HCT116 (cell line): ENCODE results near the gene EIF1AD. TPM values are rescaled to one million over a fixed set of nuclear protein-coding genes. Genes with fewer than 3 reads are reported as not detected.
A peak's percentile ranks its signal among the peaks of the same experiment; 100 is the strongest.

Experiments used
- ATAC-seq: fragments of 200-7000 bp; cut with Tn5 transposase; 2 replicates; pipeline ENCODE4 v1.9.1; 2020; ENCODE audit warnings: mild to moderate bottlenecking, moderate library complexity
- BruUV-seq: library from RNA; stranded (reverse); fragments of 400-500 nt; replicated peaks from 2 replicates; lab custom pipeline; 2021; lab: Mats Ljungman, UMichigan
- CTCF ChIA-PET: fragments of 300-600 bp; sonication (Branson Sonifier 250); formaldehyde crosslinking; loops from one replicate; lab custom pipeline; 2021; ENCODE audit warnings: antibody characterized with exemption; lab: Charles Lee
- POLR2A ChIA-PET: fragments of 300-600, 350-600 bp; sonication (Branson Sonifier 250); formaldehyde crosslinking; loops from one replicate; lab custom pipeline; 2021; ENCODE audit warnings: antibody characterized with exemption; lab: Charles Lee
- RAD21 ChIA-PET, 2 experiments: fragments of 300-600 bp; sonication (Branson Sonifier 250); formaldehyde crosslinking; loops; one replicate each; lab custom pipeline; 2023; ENCODE audit warnings: low total read pairs in 2 of 2; ENCODE audit not compliant: uncharacterized antibody in 2 of 2, unreplicated experiment in 2 of 2, low non-redundant PET in 1 of 2; lab: Charles Lee
- DNase-seq: peaks from one replicate; pipeline ENCODE4 v3.0.0-alpha.2; 2010; ENCODE audit warnings: low read depth, low spot score
- H2AFZ ChIP-seq: fragments of 200-600 bp; shearing (Covaris generic), sonication (generic); 2 replicates; pipeline ENCODE4 v1.6.1; 2017; ENCODE audit warnings: low read depth, mixed run types, mixed read lengths, antibody characterized with exemption, low read length; ENCODE audit not compliant: poor library complexity, severe bottlenecking
- H3K27ac ChIP-seq: 2 replicates; pipeline ENCODE4 v1.5.1; 2012; ENCODE audit warnings: low read depth, low read length
- H3K27me3 ChIP-seq: fragments of 200-600 bp; sonication (generic); 2 replicates; pipeline ENCODE4 v1.6.1; 2016; ENCODE audit warnings: mixed run types, low read length, mixed read lengths; ENCODE audit not compliant: insufficient read depth
- H3K36me3 ChIP-seq, 2 experiments: fragments of 200-500 bp in 1 of 2; fragments of 200-600 bp in 1 of 2; sonication (Bioruptor generic) in 1 of 2; sonication (generic) in 1 of 2; 2 replicates each; pipeline versions ENCODE4 v1.5.1 to v1.6.1; 2014 to 2016; ENCODE audit warnings: low read length in 2 of 2, inconsistent platforms in 1 of 2, mixed read lengths in 1 of 2, mixed run types in 1 of 2; ENCODE audit not compliant: insufficient read depth in 2 of 2, control insufficient read depth in 1 of 2
- H3K4me1 ChIP-seq, 2 experiments: fragments of 200-600 bp in 1 of 2; sonication (generic) in 1 of 2; 2 replicates each; pipeline versions ENCODE4 v1.5.1 to v1.6.1; 2012 to 2017; ENCODE audit warnings: low read length in 2 of 2, inconsistent platforms in 1 of 2, mild to moderate bottlenecking in 1 of 2, mixed read lengths in 1 of 2, mixed run types in 1 of 2, moderate library complexity in 1 of 2; ENCODE audit not compliant: insufficient read depth in 2 of 2, control insufficient read depth in 1 of 2
- H3K4me2 ChIP-seq: fragments of 200-600 bp; sonication (generic); 2 replicates; pipeline ENCODE4 v1.6.1; 2017; ENCODE audit warnings: mixed run types, low read length, mixed read lengths
- H3K4me3 ChIP-seq, 2 experiments: fragments of 200-600 bp in 1 of 2; sonication (generic) in 1 of 2; replicated peaks in 1 of 2; 2 replicates each; pipeline ENCODE4 v1.5.1; 2011 to 2016; ENCODE audit warnings: low read length in 2 of 2, control low read depth in 1 of 2, low read depth in 1 of 2, mild to moderate bottlenecking in 1 of 2, mixed read lengths in 1 of 2, mixed run types in 1 of 2
- H3K79me2 ChIP-seq: fragments of 200-600 bp; sonication (generic); 2 replicates; pipeline ENCODE4 v1.6.1; 2017; ENCODE audit warnings: mild to moderate bottlenecking, mixed run types, low read length, moderate library complexity, mixed read lengths; ENCODE audit not compliant: insufficient read depth
- H3K9ac ChIP-seq: fragments of 200-600 bp; sonication (generic); 2 replicates; pipeline ENCODE4 v1.6.1; 2016; ENCODE audit warnings: low read length, mixed read lengths
- H3K9me2 ChIP-seq: fragments of 200-600 bp; sonication (generic), shearing (Covaris generic); 2 replicates; pipeline ENCODE4 v1.6.1; 2017; ENCODE audit warnings: mixed run types, mild to moderate bottlenecking, moderate library complexity; ENCODE audit not compliant: insufficient read depth
- H3K9me3 ChIP-seq, 2 experiments: fragments of 200-500 bp in 1 of 2; fragments of 200-600 bp in 1 of 2; sonication (Bioruptor generic) in 1 of 2; sonication (generic) in 1 of 2; 2 replicates each; pipeline ENCODE4 v1.6.1; 2014 to 2017; ENCODE audit warnings: low read length in 2 of 2, mixed read lengths in 2 of 2, inconsistent platforms in 1 of 2, low read depth in 1 of 2, mild to moderate bottlenecking in 1 of 2, mixed run types in 1 of 2, moderate library complexity in 1 of 2; ENCODE audit not compliant: control insufficient read depth in 1 of 2, insufficient read depth in 1 of 2
- H4K20me1 ChIP-seq: fragments of 200-600 bp; sonication (generic), shearing (Covaris generic); 2 replicates; pipeline ENCODE4 v1.6.1; 2017; ENCODE audit warnings: mixed run types, mild to moderate bottlenecking, moderate library complexity; ENCODE audit not compliant: insufficient read depth
- YY1 ChIP-seq: IDR thresholded peaks from 2 replicates; pipeline ENCODE4 v1.6.1; 2011; ENCODE audit warnings: low read length, low read depth, moderate library complexity, mild to moderate bottlenecking; ENCODE audit not compliant: insufficient replicate concordance; ENCODE audit errors: extremely low read depth
- intact Hi-C: fragments of 100-400 bp; cut with micrococcal nuclease; formaldehyde crosslinking; loops from 2 replicates; pipeline ENCODE4 v1.10.0; 2022
- total RNA-seq: library from RNA; stranded (reverse); gene quantifications from one replicate; pipeline ENCODE4 v1.2.1, GENCODE V29; 2021; ENCODE audit not compliant: unreplicated experiment
- TF ChIP-seq, protein P1 (sequence below), 3 experiments: fragments of 200-600 bp in 1 of 3; sonication (generic) in 1 of 3; IDR thresholded peaks in 2 of 3; conservative IDR thresholded peaks in 1 of 3; 2 replicates each; pipeline ENCODE4 v1.5.1; 2012 to 2017; ENCODE audit warnings: low read depth in 2 of 3, low read length in 2 of 3, antibody characterized with exemption in 1 of 3, borderline replicate concordance in 1 of 3, control low read depth in 1 of 3, mild to moderate bottlenecking in 1 of 3, mixed read lengths in 1 of 3, mixed run types in 1 of 3, moderate library complexity in 1 of 3; ENCODE audit not compliant: insufficient read depth in 1 of 3
- TF ChIP-seq, protein P2 (sequence below): IDR thresholded peaks from 2 replicates; pipeline ENCODE4 v1.6.1; 2012; ENCODE audit warnings: low read depth

The EIF1AD gene
- total RNA-seq, 1 experiment from 2014 or later, result 45.5 TPM

DNA sequence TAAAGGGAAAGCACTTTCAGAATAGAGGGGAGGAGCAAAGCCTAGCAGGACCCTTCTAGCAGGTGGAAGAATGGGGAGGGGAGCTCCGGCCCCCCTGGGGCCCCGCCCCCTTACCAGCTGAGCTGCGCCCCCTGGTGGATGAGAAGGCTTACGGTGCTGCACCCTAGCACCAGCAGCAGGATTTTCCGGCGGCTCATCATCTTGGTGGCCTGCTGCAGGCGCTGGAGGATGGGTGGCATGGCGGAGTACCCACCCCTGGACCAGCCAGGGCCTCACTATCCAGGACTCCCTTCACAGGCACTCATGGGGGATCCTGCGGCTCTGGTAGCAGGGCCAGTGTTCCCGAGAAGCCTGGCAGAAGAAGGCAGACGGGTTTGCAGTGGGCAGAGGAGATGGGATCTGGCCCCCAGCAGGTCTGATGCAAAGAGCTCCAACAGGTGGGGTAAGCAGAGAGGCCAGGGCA, 43.3 kb upstream of the EIF1AD start:
- POLR2A ChIA-PET, result interaction anchor here (1.0 kb wide), 1 partner anchor 24 kb away, joined by 4 read pairs; no protein-coding TSS in a partner anchor
- no peak overlapping the region for H3K9ac ChIP-seq
- RAD21 ChIA-PET, result no interaction called here
- peaks cover 6 to 9% of the 10 kb centered on the region in 2 experiments; a peak in 3 of 4 replicates for H3K4me1 ChIP-seq
- H3K27ac ChIP-seq, result no peak overlapping the region
- H2AFZ ChIP-seq, result no peak overlapping the region
- no peaks in the 10 kb centered on the region for H3K9me2 ChIP-seq
- ATAC-seq (peak; percentile 95), DNase-seq (peak; percentile 63)
- no peaks in the 10 kb centered on the region for H3K36me3 ChIP-seq
- intact Hi-C loops, result no loop called here
- no peaks in the 10 kb centered on the region for H3K79me2 ChIP-seq
- CTCF ChIA-PET, result interaction anchor here (0.6 to 2.2 kb wide), 19 partner anchors 10 to 505 kb away, joined by 3 to 14 read pairs (median 4); partner anchors contain the start of genes BANF1, CATSPER1, CST6 and FIBP
- no TSS peak for BruUV-seq
- TF ChIP-seq, protein P1, sequence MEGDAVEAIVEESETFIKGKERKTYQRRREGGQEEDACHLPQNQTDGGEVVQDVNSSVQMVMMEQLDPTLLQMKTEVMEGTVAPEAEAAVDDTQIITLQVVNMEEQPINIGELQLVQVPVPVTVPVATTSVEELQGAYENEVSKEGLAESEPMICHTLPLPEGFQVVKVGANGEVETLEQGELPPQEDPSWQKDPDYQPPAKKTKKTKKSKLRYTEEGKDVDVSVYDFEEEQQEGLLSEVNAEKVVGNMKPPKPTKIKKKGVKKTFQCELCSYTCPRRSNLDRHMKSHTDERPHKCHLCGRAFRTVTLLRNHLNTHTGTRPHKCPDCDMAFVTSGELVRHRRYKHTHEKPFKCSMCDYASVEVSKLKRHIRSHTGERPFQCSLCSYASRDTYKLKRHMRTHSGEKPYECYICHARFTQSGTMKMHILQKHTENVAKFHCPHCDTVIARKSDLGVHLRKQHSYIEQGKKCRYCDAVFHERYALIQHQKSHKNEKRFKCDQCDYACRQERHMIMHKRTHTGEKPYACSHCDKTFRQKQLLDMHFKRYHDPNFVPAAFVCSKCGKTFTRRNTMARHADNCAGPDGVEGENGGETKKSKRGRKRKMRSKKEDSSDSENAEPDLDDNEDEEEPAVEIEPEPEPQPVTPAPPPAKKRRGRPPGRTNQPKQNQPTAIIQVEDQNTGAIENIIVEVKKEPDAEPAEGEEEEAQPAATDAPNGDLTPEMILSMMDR (IDR thresholded peaks at IDR 0.05 in 2 of 3, conservative IDR thresholded peaks at IDR 0.05 in 1 of 3; ENCODE audit: borderline replicate concordance in 1 of 3, insufficient read depth in 1 of 3, low read depth in 2 of 3, low read length in 2 of 3), result peak; percentile 86 to 97 (median 88)
- TF ChIP-seq YY1, result peak; percentile 67
- TF ChIP-seq, protein P2, sequence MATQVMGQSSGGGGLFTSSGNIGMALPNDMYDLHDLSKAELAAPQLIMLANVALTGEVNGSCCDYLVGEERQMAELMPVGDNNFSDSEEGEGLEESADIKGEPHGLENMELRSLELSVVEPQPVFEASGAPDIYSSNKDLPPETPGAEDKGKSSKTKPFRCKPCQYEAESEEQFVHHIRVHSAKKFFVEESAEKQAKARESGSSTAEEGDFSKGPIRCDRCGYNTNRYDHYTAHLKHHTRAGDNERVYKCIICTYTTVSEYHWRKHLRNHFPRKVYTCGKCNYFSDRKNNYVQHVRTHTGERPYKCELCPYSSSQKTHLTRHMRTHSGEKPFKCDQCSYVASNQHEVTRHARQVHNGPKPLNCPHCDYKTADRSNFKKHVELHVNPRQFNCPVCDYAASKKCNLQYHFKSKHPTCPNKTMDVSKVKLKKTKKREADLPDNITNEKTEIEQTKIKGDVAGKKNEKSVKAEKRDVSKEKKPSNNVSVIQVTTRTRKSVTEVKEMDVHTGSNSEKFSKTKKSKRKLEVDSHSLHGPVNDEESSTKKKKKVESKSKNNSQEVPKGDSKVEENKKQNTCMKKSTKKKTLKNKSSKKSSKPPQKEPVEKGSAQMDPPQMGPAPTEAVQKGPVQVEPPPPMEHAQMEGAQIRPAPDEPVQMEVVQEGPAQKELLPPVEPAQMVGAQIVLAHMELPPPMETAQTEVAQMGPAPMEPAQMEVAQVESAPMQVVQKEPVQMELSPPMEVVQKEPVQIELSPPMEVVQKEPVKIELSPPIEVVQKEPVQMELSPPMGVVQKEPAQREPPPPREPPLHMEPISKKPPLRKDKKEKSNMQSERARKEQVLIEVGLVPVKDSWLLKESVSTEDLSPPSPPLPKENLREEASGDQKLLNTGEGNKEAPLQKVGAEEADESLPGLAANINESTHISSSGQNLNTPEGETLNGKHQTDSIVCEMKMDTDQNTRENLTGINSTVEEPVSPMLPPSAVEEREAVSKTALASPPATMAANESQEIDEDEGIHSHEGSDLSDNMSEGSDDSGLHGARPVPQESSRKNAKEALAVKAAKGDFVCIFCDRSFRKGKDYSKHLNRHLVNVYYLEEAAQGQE, result no peak
- no peaks in the 10 kb centered on the region for H4K20me1 ChIP-seq
- 0 out of 4 replicates have a peak overlapping the region, but pooled peaks of 1 of the 2 experiments have one; percentile 2 for H3K4me3 ChIP-seq
- peak overlapping the region; percentile 47 for H3K4me2 ChIP-seq
- H3K9me3 ChIP-seq, result no peaks in the 10 kb centered on the region
- H3K27me3 ChIP-seq, result no peaks in the 10 kb centered on the region
